AG04449 (cell line): ENCODE data around the gene LBHD2.

Experiments used
- CTCF ChIA-PET: fragments of 350-600 bp; formaldehyde crosslinking; extraction: SDS; loops from one replicate; lab custom pipeline; 2021; ENCODE audit warnings: antibody characterized with exemption; lab: Yijun Ruan, JAX
- POLR2A ChIA-PET: fragments of 400-600, 350-600 bp; formaldehyde crosslinking; extraction: SDS; loops from one replicate; lab custom pipeline; 2020; ENCODE audit warnings: antibody characterized with exemption, inconsistent platforms; lab: Yijun Ruan, JAX
- DNase-seq: peaks from one replicate; pipeline ENCODE4 v3.0.0-alpha.2; 2010; ENCODE audit warnings: low read depth, low spot score
- H3K4me3 ChIP-seq: 2 replicates; pipeline ENCODE4 v1.5.1; 2011; ENCODE audit warnings: low read depth, mild to moderate bottlenecking, control low read depth, low read length
- TF ChIP-seq, protein P1 (sequence below): IDR thresholded peaks from one replicate; pipeline ENCODE4 v1.5.1; 2011; ENCODE audit warnings: mild to moderate bottlenecking, moderate library complexity, low read length, control low read depth, inconsistent platforms; ENCODE audit not compliant: insufficient read depth; ENCODE audit errors: missing control alignments

Gene LBHD2

DNA sequence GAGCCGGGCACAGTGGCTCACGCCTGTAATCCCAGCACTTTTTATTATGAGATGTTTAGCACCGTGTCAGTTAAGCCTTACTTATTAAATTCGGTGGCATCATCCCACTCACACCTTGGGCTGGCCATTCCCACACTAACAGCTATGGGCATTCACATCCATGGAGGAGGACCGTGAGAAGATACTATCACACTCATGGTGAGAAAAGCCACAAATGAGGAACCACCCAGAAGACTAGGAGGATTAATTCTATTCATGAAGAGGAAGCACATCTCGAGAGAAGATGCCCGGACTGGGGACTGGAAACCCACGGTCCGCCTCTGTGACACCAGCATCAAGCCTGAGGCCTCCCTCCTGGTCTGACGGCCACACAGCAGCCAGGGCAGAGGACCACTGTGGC is 31.6 kb upstream of the LBHD2 start:
- CTCF ChIA-PET: no interaction called here
- DNase-seq: no peak
- H3K4me3 ChIP-seq: no peak overlapping the region
- TF ChIP-seq, protein P1, sequence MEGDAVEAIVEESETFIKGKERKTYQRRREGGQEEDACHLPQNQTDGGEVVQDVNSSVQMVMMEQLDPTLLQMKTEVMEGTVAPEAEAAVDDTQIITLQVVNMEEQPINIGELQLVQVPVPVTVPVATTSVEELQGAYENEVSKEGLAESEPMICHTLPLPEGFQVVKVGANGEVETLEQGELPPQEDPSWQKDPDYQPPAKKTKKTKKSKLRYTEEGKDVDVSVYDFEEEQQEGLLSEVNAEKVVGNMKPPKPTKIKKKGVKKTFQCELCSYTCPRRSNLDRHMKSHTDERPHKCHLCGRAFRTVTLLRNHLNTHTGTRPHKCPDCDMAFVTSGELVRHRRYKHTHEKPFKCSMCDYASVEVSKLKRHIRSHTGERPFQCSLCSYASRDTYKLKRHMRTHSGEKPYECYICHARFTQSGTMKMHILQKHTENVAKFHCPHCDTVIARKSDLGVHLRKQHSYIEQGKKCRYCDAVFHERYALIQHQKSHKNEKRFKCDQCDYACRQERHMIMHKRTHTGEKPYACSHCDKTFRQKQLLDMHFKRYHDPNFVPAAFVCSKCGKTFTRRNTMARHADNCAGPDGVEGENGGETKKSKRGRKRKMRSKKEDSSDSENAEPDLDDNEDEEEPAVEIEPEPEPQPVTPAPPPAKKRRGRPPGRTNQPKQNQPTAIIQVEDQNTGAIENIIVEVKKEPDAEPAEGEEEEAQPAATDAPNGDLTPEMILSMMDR: no peak
- POLR2A ChIA-PET: no interaction called here

DNA sequence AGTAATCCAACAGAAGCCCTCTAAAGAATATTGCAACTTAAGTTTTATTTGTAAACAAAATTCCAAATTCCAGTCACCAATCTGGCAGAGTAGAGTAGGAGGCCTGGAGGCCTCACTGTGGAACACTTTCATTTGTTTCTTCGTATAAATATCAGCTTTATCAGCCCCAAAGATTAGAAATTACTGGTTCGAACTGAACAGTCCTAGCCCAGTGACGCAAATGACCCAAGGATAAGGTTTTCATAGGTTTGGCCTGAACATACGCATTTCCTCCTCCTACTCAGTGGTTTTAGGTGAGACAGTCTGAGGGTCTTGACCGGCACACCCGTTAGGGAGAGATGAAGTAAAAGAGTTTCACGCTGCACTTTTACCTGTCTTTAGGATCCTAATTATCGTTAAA is 28.3 kb upstream of the LBHD2 start:
- no peak for DNase-seq
- ChIA-PET CTCF (interaction anchor here (0.7 to 3.7 kb wide), 3 partner anchors 19 to 280 kb away, joined by 3 to 15 read pairs (median 3); no protein-coding TSS in a partner anchor), POLR2A (no interaction called here)
- H3K4me3 ChIP-seq: peak overlapping the region; percentile 97
- TF ChIP-seq, protein P1: no peak

GRCh38 chr14:103056322-103057027 is 27.5 kb upstream of the LBHD2 start:
- ChIA-PET POLR2A (interaction anchor here (0.6 kb wide), 1 partner anchor 599 kb away, joined by 3 read pairs; no protein-coding TSS in a partner anchor), CTCF (interaction anchor here (1.3 to 3.7 kb wide), 3 partner anchors 18 to 49 kb away, joined by 3 to 15 read pairs (median 5); no protein-coding TSS in a partner anchor)
- TF ChIP-seq, protein P1: no peak
- peak overlapping the region; percentile 97 for H3K4me3 ChIP-seq
- DNase-seq: no peak

DNA sequence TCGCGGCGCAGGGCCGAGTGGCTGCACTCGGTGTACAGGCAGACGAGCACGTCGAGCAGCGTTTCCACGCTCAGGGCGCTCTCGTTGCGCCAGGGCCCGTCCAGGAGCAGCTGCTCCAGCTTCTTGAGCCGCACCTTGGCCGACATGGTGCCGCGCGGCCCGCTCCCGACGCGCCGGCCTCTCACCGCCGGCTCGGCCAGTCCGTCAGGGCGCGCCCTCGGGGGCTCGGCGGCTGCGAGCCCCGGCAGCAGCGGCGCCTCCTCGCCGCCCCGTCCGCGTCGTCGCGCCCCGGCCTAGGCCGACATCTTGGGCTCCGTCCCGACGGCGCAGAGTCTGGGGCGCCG is 27.0 kb upstream of the LBHD2 start:
- peak overlapping the region; percentile 97 for H3K4me3 ChIP-seq
- no peak for DNase-seq
- CTCF ChIA-PET: interaction anchor here (1.3 to 3.7 kb wide), 3 partner anchors 17 to 48 kb away, joined by 3 to 15 read pairs (median 5); no protein-coding TSS in a partner anchor
- POLR2A ChIA-PET: interaction anchor here (0.6 kb wide), 1 partner anchor 599 kb away, joined by 3 read pairs; no protein-coding TSS in a partner anchor
- TF ChIP-seq, protein P1: no peak

DNA sequence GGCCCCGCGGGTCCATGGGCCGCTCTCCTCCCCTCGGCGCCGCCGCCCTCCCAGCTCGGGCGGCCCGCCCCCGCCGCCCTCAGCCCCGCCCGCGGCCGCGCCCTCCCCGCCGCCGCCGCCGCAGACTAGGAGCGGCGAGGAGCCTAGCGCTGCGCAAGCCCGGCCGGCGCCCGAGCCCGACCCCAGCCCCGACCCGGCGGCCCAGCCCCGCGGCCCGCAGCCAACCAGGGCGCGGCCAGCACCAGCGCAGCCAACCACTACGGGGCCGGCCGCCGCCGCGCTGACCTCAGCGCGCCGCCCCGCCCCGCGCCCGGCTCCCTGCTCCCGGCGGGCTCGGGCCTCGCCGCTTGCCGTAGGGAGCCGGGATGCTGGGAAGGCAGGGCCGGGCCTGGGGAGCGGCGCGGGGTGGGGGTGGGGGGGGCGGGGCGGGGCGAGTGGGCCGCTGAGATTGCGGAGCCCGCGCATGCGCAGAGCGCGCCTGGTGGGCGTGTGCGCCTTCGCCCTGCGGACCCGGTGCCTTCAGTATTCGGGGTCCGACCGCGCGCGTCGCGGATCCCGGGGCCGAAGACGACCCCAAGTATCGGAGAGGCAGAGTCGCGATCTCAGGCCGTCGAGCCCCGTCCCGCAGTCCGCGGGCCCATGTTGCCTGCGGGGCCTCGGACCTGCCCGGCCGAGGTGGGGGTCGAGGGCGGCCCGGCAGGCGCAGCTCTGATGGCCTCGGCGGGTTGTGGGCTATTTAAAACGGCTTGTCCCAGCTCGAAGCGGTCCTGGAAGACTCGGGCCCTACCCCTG is 26.4 kb upstream of the LBHD2 start, which contains the start of gene CDC42BPB:
Gene CDC42BPB, minus strand, starts transcription at position 178 of the 792 bp plus-strand sequence. CDS start 376 bp downstream, outside the sequence.
- H3K4me3 ChIP-seq: peak within 1 kb of the TSS; percentile 97
- TF ChIP-seq, protein P1: no peak
- CTCF ChIA-PET: interaction anchor here (1.6 to 3.7 kb wide), 2 partner anchors 17 to 22 kb away, joined by 5 to 15 read pairs; no protein-coding TSS in a partner anchor
- POLR2A ChIA-PET: no interaction called here
- DNase-seq: peak; percentile 24
